ENCODE measurements around the gene GIPC2.

Gene GIPC2

GRCh38 chr1:78122389-78122788, 76.6 kb downstream of the GIPC2 start:
- DNase-seq (ENCODE audit: low read depth) = no peak
- no peak for TF ChIP-seq CTCF (conservative IDR thresholded peaks at IDR 0.05; ENCODE audit: low read depth, low read length)

GRCh38 chr1:78126506-78126905, 80.7 kb downstream of the GIPC2 start:
- H3K4me3 ChIP-seq (ENCODE audit: low read depth, low read length) = no peak overlapping the region

More at GRCh38 chr1:78122389-78122788, 76.6 kb downstream of the GIPC2 start:
- H3K4me3 ChIP-seq (ENCODE audit: low read depth, low read length) = no peak overlapping the region

GRCh38 chr1:78132174-78132947, 86.6 kb downstream of the GIPC2 start:
- DNase-seq (ENCODE audit: low read depth) = no peak
- no peak overlapping the region for H3K4me3 ChIP-seq (ENCODE audit: low read depth, low read length)
- no peak for TF ChIP-seq CTCF (conservative IDR thresholded peaks at IDR 0.05; ENCODE audit: low read depth, low read length)

More at GRCh38 chr1:78126506-78126905, 80.7 kb downstream of the GIPC2 start:
- peak; percentile 50 for DNase-seq (ENCODE audit: low read depth)
- no peak for TF ChIP-seq CTCF (conservative IDR thresholded peaks at IDR 0.05; ENCODE audit: low read depth, low read length)

- no peak for DNase-seq (ENCODE audit: low read depth)
- no peak overlapping the region for H3K4me3 ChIP-seq (ENCODE audit: low read depth, low read length)
- TF ChIP-seq CTCF (conservative IDR thresholded peaks at IDR 0.05; ENCODE audit: low read depth, low read length) = no peak
Observed at GRCh38 chr1:78132948-78133322, 87.2 kb downstream of the GIPC2 start.

- no peak for DNase-seq (ENCODE audit: low read depth)
- no peak for TF ChIP-seq CTCF (conservative IDR thresholded peaks at IDR 0.05; ENCODE audit: low read depth, low read length)
- no peak overlapping the region for H3K4me3 ChIP-seq (ENCODE audit: low read depth, low read length)
Observed at GRCh38 chr1:78136680-78137079, 90.9 kb downstream of the GIPC2 start.

- TF ChIP-seq CTCF (conservative IDR thresholded peaks at IDR 0.05; ENCODE audit: low read depth, low read length) = no peak
- no peak for DNase-seq (ENCODE audit: low read depth)
- H3K4me3 ChIP-seq (ENCODE audit: low read depth, low read length) = no peak overlapping the region
Observed at GRCh38 chr1:78141531-78142231, 95.9 kb downstream of the GIPC2 start.
